ENCODE data around the gene CASP6.

The CASP6 gene

GRCh38 chr4:109671350-109671749 is 31.9 kb downstream of the CASP6 start:
- no peak for DNase-seq (ENCODE audit: low read depth in 2 of 2)

GRCh38 chr4:109665783-109666485 is 37.3 kb downstream of the CASP6 start:
- no peak for DNase-seq (ENCODE audit: low read depth in 2 of 2)

- DNase-seq (ENCODE audit: low read depth in 2 of 2) = no peak
These were observed 40.5 kb downstream of the CASP6 start for GRCh38 chr4:109662771-109663170.

GRCh38 chr4:109662116-109662515 is 41.1 kb downstream of the CASP6 start:
- no peak for DNase-seq (ENCODE audit: low read depth in 2 of 2)

GRCh38 chr4:109658871-109659410 is 44.3 kb downstream of the CASP6 start:
- DNase-seq (ENCODE audit: low read depth in 2 of 2) = no peak

- no peak for DNase-seq (ENCODE audit: low read depth in 2 of 2)
These were observed 45.3 kb downstream of the CASP6 start for GRCh38 chr4:109657854-109658418.

- no peak for DNase-seq (ENCODE audit: low read depth in 2 of 2)
These were observed 47.8 kb downstream of the CASP6 start for GRCh38 chr4:109655396-109655795.

GRCh38 chr4:109649872-109650271 is 53.4 kb downstream of the CASP6 start:
- DNase-seq (ENCODE audit: low read depth in 2 of 2) = no peak

- no peak for DNase-seq (ENCODE audit: low read depth in 2 of 2)
These were observed 54.2 kb downstream of the CASP6 start for GRCh38 chr4:109648997-109649575.

- DNase-seq (ENCODE audit: low read depth in 2 of 2) = no peak
These were observed 54.8 kb downstream of the CASP6 start for GRCh38 chr4:109648266-109648996.

GRCh38 chr4:109645874-109646710 is 57.2 kb downstream of the CASP6 start:
- no peak for DNase-seq (ENCODE audit: low read depth in 2 of 2)

- DNase-seq (ENCODE audit: low read depth in 2 of 2) = no peak
These were observed 62.6 kb downstream of the CASP6 start for GRCh38 chr4:109640644-109641043.

All from stimulated activated CD4-positive, alpha-beta T cell treated with anti-CD3 and anti-CD28 coated beads, Interleukin-1b, Interleukin-23, amount 100 ng/mL, for 1 hour (primary cell).